Adrenal gland (tissue), 5 donors: ENCODE measurements around the gene NCF1.
"Not testable (repeated sequence)": the region's sequence is repeated elsewhere in the genome, so short reads cannot be mapped to it uniquely, and the experiment has no call there.

Experiments
- POLR2A ChIP-seq, 2 donors: fragments of 450-650 bp; IDR thresholded peaks; one replicate each; pipeline ENCODE4 v1.6.1; 2017; ENCODE audit warnings: antibody characterized with exemption in 2 of 2, mild to moderate bottlenecking in 2 of 2, moderate library complexity in 1 of 2
- TF ChIP-seq, protein P1 (sequence below), 6 experiments: fragments of 450-650 bp in 4 of 6; fragments of 200-600 bp in 2 of 6; sonication (generic) in 1 of 6; IDR thresholded peaks; 1 replicate in 5 of 6; 2 replicates in 1 of 6; pipeline versions ENCODE4 v1.5.1 to v1.8.0; 2016 to 2021; ENCODE audit warnings: antibody characterized with exemption in 6 of 6, mild to moderate bottlenecking in 2 of 6, moderate library complexity in 1 of 6
- donor health status: DM: no; HTN: no; CAD: no.

DNA sequence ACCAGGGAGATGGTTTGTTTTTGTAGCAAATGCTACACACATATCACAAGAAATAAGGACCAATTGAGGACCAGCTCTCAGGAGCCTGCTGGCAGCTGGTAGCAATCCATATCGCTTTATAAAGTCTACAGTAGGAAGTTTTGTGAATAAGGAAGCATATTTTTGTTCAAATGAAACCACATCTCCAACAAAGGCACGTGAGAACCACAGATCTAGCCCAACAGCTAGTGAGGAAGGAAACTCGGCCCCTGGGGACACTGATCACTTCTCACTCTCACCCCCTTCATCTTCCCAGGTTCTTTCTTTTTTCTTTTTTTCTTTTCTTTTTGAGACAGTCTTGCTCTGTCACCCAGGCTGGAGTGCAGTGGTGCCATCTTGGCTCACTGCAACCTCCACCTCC, 42.1 kb downstream of the NCF1 start:
- TF ChIP-seq, protein P1, sequence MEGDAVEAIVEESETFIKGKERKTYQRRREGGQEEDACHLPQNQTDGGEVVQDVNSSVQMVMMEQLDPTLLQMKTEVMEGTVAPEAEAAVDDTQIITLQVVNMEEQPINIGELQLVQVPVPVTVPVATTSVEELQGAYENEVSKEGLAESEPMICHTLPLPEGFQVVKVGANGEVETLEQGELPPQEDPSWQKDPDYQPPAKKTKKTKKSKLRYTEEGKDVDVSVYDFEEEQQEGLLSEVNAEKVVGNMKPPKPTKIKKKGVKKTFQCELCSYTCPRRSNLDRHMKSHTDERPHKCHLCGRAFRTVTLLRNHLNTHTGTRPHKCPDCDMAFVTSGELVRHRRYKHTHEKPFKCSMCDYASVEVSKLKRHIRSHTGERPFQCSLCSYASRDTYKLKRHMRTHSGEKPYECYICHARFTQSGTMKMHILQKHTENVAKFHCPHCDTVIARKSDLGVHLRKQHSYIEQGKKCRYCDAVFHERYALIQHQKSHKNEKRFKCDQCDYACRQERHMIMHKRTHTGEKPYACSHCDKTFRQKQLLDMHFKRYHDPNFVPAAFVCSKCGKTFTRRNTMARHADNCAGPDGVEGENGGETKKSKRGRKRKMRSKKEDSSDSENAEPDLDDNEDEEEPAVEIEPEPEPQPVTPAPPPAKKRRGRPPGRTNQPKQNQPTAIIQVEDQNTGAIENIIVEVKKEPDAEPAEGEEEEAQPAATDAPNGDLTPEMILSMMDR (IDR thresholded peaks at IDR 0.05), result not testable (repeated sequence)
- not testable (repeated sequence) for TF ChIP-seq POLR2A (IDR thresholded peaks at IDR 0.05)
